ENCODE measurements around the gene FUS. TPM values are rescaled to one million over a fixed set of nuclear protein-coding genes. Genes with fewer than 3 reads are reported as not detected.

The FUS gene
- total RNA-seq, 4 donors from 2014 or later: 41.7 to 88.5 (median 70.5) TPM

- no peak for DNase-seq
- H3K9me3 ChIP-seq: no peaks in the 10 kb centered on the region
- no peak overlapping the region for H3K27ac ChIP-seq
- H3K4me1 ChIP-seq: peaks cover 0 to 19% of the 10 kb centered on the region in 2 donors
- no peaks in the 10 kb centered on the region for H3K27me3 ChIP-seq
- H3K36me3 ChIP-seq: peaks cover 6 to 8% of the 10 kb centered on the region in 2 donors
- TF ChIP-seq CTCF (IDR thresholded peaks at IDR 0.05) (no peak), POLR2A (IDR thresholded peaks at IDR 0.05) (no peak)
- no peak overlapping the region for H3K4me3 ChIP-seq (replicated peaks in 1 of 3)
- 58 to 71% methylated on average over 8 of the region's 8 CpGs for WGBS, 2 donors
- intact Hi-C loops (cut with DNase I): no loop called here
Measured at GRCh38 chr16:31200821-31201568, 21.1 kb downstream of the FUS start.

- WGBS, 2 donors: 20 to 30% methylated on average over 24 to 27 of the region's 35 CpGs
- H3K27ac ChIP-seq: peak overlapping the region in 1 of 3 donors; percentile 28
- peak in 1 of 2 donors; percentile 17 for DNase-seq
- no peaks in the 10 kb centered on the region for H3K9me3 ChIP-seq
- peaks cover 0 to 22% of the 10 kb centered on the region in 2 donors for H3K4me1 ChIP-seq
- H3K4me3 ChIP-seq (replicated peaks in 1 of 3): peak overlapping the region; percentile 19 to 56 (median 24)
- H3K36me3 ChIP-seq: peaks cover 0 to 2% of the 10 kb centered on the region in 2 donors
- no peak for TF ChIP-seq CTCF (IDR thresholded peaks at IDR 0.05)
- no peak for TF ChIP-seq POLR2A (IDR thresholded peaks at IDR 0.05)
- H3K27me3 ChIP-seq: no peaks in the 10 kb centered on the region
- intact Hi-C loops (cut with DNase I): no loop called here
Measured at GRCh38 chr16:31201582-31202413, 21.9 kb downstream of the FUS start.

- no peaks in the 10 kb centered on the region for H3K36me3 ChIP-seq
- TF ChIP-seq CTCF (IDR thresholded peaks at IDR 0.05) (no peak), POLR2A (IDR thresholded peaks at IDR 0.05) (no peak)
- H3K4me1 ChIP-seq: peaks cover 0 to 22% of the 10 kb centered on the region in 2 donors
- H3K4me3 ChIP-seq (replicated peaks in 1 of 3): peak within 1 kb of the TSS; percentile 19 to 56 (median 24)
- H3K27ac ChIP-seq: peak within 1 kb of the TSS in 1 of 3 donors; percentile 28
- DNase-seq: peak; percentile 37 to 49
- 19 to 35% methylated on average over 20 to 33 of the region's 69 CpGs for WGBS, 2 donors
- intact Hi-C loops (cut with DNase I): no loop called here
- H3K27me3 ChIP-seq: no peaks in the 10 kb centered on the region
- H3K9me3 ChIP-seq: no peaks in the 10 kb centered on the region
Measured at GRCh38 chr16:31202414-31203375, 22.8 kb downstream of the FUS start, which contains the start of gene PYCARD. TSS of gene PYCARD (minus strand) at chr16:31202760. CDS start at chr16:31202690, 70 bp downstream.

- TF ChIP-seq CTCF (IDR thresholded peaks at IDR 0.05): no peak
- TF ChIP-seq POLR2A (IDR thresholded peaks at IDR 0.05): no peak
Measured at GRCh38 chr16:31204871-31205666, 25.1 kb downstream of the FUS start.

More at GRCh38 chr16:31204871-31205666, 25.1 kb downstream of the FUS start:
- Histone ChIP-seq H3K27me3 (no peaks in the 10 kb centered on the region), H3K9me3 (no peaks in the 10 kb centered on the region), H3K4me1 (peaks cover 0 to 22% of the 10 kb centered on the region in 2 donors), H3K27ac (no peak overlapping the region), H3K4me3 (replicated peaks in 1 of 3) (no peak overlapping the region), H3K36me3 (no peaks in the 10 kb centered on the region)
- intact Hi-C loops (cut with DNase I): no loop called here
- DNase-seq: no peak
- WGBS, 2 donors: 74 to 87% methylated on average over 8 to 9 of the region's 9 CpGs

Measured in thyroid gland (tissue), 4 donors.